ENCODE measurements around the gene SPAG16.

DNA sequence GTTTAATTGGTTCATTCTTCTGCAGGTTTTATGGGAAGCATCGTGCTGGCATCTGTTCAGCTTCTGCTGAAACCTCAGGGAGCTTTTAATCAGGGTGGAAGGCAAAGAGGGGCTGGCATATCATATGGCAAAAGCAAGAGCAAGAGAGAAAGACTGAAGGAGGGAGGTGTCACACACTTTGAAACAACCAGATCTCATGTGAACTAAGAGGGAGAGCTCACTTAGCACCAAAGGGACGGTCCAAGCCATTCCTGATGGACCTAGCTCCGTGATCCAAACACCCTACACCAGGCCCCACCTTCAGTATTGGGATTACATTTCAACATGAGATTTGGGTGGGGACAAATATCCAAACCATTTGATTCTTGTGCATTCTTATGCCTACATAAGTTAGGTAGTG is 563.1 kb downstream of the SPAG16 start:
- TF ChIP-seq POLR2A (IDR thresholded peaks at IDR 0.05) (no peak), CTCF (IDR thresholded peaks at IDR 0.05) (no peak), POLR2AphosphoS5 (IDR thresholded peaks at IDR 0.05) (no peak)

Data from breast epithelium (tissue), 3 donors.